ENCODE data around the gene SLC39A6. TPM values are rescaled to one million over a fixed set of nuclear protein-coding genes. Genes with fewer than 3 reads are reported as not detected.

Gene SLC39A6
- total and polyA plus RNA-seq, 2 experiments from 2014 or later, result 20.8 to 47.3 TPM

DNA sequence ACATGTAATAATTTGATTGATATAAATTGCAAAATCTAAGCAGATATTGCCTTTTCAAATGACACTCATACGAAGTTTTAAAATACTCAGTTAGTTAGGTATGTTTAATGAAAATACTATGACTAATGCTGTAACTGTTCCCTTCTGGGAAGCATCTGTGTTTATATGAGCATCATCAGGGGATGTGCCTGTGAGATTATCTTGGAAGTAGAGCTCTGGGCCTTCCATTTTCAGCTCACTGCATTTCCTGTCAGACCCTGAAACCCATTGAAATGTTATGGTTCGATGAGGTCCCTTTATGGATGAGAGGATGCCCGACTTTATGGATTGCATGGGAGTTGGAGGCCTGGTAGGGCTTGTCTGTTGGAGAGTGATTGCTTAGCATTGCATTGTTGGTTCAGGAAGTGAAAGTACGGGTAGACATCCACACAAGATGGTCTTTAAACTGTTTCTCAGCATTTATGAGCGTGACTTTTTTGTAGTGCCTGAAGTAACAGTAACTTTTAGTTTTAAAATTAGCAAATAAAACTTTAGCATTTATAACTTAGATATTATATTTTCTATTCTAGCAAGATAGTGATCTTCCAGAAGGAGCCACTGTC is 29.2 kb upstream of the SLC39A6 start:
- Histone ChIP-seq H3K27me3 (ENCODE audit: insufficient read depth) (no peaks in the 10 kb centered on the region), H3K4me1 (ENCODE audit: insufficient read depth) (no peaks in the 10 kb centered on the region), H3K27ac (ENCODE audit: low read depth) (no peak overlapping the region), H3K9me2 (ENCODE audit: insufficient read depth) (no peaks in the 10 kb centered on the region), H3K4me3 (no peak overlapping the region), H2AFZ (no peak overlapping the region), H4K20me1 (replicated peaks; ENCODE audit: insufficient read depth) (peaks cover 8% of the 10 kb centered on the region; the same call in 1 of the 2 replicates), H3K4me2 (no peak overlapping the region), H3K79me2 (replicated peaks; ENCODE audit: insufficient read depth) (peaks cover 2% of the 10 kb centered on the region), H3F3A (replicated peaks; ENCODE audit: low read depth) (no peaks in the 10 kb centered on the region), H3K36me3 (ENCODE audit: insufficient read depth) (peaks cover 76% of the 10 kb centered on the region)
- no peak overlapping the region for H3K27ac Mint-ChIP-seq
- DNase-seq (ENCODE audit: low spot score) (no peak), ATAC-seq (no peak)
- H3K4me3 Mint-ChIP-seq, result no peak overlapping the region
- H3K4me1 Mint-ChIP-seq, result no peaks in the 10 kb centered on the region; the same call in 2 of the 3 replicates
- no peaks in the 10 kb centered on the region for H3K9me3 Mint-ChIP-seq
- no peaks in the 10 kb centered on the region for H3K27me3 Mint-ChIP-seq (ENCODE audit: insufficient read depth, low read depth, poor library complexity)
- TF ChIP-seq, protein P1, sequence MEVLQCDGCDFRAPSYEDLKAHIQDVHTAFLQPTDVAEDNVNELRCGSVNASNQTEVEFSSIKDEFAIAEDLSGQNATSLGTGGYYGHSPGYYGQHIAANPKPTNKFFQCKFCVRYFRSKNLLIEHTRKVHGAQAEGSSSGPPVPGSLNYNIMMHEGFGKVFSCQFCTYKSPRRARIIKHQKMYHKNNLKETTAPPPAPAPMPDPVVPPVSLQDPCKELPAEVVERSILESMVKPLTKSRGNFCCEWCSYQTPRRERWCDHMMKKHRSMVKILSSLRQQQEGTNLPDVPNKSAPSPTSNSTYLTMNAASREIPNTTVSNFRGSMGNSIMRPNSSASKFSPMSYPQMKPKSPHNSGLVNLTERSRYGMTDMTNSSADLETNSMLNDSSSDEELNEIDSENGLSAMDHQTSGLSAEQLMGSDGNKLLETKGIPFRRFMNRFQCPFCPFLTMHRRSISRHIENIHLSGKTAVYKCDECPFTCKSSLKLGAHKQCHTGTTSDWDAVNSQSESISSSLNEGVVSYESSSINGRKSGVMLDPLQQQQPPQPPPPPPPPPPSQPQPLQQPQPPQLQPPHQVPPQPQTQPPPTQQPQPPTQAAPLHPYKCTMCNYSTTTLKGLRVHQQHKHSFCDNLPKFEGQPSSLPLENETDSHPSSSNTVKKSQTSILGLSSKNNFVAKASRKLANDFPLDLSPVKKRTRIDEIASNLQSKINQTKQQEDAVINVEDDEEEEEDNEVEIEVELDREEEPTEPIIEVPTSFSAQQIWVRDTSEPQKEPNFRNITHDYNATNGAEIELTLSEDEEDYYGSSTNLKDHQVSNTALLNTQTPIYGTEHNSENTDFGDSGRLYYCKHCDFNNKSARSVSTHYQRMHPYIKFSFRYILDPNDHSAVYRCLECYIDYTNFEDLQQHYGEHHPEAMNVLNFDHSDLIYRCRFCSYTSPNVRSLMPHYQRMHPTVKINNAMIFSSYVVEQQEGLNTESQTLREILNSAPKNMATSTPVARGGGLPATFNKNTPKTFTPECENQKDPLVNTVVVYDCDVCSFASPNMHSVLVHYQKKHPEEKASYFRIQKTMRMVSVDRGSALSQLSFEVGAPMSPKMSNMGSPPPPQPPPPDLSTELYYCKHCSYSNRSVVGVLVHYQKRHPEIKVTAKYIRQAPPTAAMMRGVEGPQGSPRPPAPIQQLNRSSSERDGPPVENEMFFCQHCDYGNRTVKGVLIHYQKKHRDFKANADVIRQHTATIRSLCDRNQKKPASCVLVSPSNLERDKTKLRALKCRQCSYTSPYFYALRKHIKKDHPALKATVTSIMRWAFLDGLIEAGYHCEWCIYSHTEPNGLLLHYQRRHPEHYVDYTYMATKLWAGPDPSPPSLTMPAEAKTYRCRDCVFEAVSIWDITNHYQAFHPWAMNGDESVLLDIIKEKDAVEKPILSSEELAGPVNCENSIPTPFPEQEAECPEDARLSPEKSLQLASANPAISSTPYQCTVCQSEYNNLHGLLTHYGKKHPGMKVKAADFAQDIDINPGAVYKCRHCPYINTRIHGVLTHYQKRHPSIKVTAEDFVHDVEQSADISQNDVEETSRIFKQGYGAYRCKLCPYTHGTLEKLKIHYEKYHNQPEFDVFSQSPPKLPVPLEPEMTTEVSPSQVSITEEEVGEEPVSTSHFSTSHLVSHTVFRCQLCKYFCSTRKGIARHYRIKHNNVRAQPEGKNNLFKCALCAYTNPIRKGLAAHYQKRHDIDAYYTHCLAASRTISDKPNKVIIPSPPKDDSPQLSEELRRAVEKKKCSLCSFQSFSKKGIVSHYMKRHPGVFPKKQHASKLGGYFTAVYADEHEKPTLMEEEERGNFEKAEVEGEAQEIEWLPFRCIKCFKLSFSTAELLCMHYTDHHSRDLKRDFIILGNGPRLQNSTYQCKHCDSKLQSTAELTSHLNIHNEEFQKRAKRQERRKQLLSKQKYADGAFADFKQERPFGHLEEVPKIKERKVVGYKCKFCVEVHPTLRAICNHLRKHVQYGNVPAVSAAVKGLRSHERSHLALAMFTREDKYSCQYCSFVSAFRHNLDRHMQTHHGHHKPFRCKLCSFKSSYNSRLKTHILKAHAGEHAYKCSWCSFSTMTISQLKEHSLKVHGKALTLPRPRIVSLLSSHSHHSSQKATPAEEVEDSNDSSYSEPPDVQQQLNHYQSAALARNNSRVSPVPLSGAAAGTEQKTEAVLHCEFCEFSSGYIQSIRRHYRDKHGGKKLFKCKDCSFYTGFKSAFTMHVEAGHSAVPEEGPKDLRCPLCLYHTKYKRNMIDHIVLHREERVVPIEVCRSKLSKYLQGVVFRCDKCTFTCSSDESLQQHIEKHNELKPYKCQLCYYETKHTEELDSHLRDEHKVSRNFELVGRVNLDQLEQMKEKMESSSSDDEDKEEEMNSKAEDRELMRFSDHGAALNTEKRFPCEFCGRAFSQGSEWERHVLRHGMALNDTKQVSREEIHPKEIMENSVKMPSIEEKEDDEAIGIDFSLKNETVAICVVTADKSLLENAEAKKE (CRISPR knock-in tag; IDR thresholded peaks at IDR 0.05), result no peak
- TF ChIP-seq NANOG (IDR thresholded peaks at IDR 0.05; ENCODE audit: borderline replicate concordance), result no peak
- TF ChIP-seq, protein P2, sequence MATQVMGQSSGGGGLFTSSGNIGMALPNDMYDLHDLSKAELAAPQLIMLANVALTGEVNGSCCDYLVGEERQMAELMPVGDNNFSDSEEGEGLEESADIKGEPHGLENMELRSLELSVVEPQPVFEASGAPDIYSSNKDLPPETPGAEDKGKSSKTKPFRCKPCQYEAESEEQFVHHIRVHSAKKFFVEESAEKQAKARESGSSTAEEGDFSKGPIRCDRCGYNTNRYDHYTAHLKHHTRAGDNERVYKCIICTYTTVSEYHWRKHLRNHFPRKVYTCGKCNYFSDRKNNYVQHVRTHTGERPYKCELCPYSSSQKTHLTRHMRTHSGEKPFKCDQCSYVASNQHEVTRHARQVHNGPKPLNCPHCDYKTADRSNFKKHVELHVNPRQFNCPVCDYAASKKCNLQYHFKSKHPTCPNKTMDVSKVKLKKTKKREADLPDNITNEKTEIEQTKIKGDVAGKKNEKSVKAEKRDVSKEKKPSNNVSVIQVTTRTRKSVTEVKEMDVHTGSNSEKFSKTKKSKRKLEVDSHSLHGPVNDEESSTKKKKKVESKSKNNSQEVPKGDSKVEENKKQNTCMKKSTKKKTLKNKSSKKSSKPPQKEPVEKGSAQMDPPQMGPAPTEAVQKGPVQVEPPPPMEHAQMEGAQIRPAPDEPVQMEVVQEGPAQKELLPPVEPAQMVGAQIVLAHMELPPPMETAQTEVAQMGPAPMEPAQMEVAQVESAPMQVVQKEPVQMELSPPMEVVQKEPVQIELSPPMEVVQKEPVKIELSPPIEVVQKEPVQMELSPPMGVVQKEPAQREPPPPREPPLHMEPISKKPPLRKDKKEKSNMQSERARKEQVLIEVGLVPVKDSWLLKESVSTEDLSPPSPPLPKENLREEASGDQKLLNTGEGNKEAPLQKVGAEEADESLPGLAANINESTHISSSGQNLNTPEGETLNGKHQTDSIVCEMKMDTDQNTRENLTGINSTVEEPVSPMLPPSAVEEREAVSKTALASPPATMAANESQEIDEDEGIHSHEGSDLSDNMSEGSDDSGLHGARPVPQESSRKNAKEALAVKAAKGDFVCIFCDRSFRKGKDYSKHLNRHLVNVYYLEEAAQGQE (IDR thresholded peaks at IDR 0.05; ENCODE audit: unreplicated experiment), result no peak
- H3K36me3 Mint-ChIP-seq (ENCODE audit: low read depth), result peaks cover 77% of the 10 kb centered on the region

Measured in GM23338 (cell line).